GM13977 (cell line): Measurements from ENCODE around the gene DPF3.
"Not testable (repeated sequence)": the region's sequence is repeated elsewhere in the genome, so short reads cannot be mapped to it uniquely, and the experiment has no call there.

ENCODE experiments used
- DNase-seq: peaks from one replicate; pipeline ENCODE4 v3.0.0; 2012; ENCODE audit warnings: low spot score
- in situ Hi-C: fragments of 300-500 bp; cut with MboI; formaldehyde crosslinking; loops from one replicate; pipeline ENCODE4 v1.12.0; 2022; ENCODE audit warnings: low sequenced_read_pairs, low pct_unique_long_range_greater_than_20kb, mixed read lengths, inconsistent platforms; ENCODE audit not compliant: unreplicated experiment
- TF ChIP-seq, protein P1 (sequence below): IDR thresholded peaks from 2 replicates; pipeline ENCODE4 v1.5.1; 2012; ENCODE audit warnings: mild to moderate bottlenecking, control low read depth; ENCODE audit not compliant: insufficient read depth; ENCODE audit errors: extremely low read depth, missing control alignments

The DPF3 gene

DNA sequence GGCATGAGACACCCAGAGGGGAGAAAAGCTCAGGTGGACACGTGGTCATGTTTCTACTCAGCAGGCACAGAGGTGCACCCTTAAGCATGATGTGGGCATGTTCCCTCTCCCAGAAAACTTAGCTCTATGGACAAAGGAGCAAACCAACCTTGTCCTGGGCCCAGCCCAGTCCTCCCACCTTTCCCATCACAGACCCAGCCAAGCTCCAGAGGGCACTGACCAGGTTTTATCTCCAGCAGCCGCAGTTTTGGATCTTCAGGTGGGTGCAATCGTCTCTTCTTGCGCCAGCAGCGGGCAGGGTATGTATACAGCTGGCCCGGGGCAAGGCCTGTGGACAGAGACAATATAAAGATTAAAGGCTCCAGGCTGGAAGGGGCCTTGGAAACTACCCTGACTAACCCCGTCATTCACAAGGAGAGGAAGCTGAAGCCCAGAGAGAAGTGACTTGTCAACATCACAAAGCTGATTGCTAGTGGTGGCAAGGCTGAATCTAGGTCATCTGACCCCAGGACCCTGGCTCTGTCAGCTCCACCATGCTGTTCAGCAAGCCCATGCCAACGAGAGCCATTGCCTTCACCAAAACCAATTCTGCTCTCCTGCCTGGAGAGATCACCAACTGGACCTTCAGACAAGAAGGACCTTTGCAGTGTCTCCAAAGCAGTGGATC, 140.7 kb downstream of the DPF3 start:
- in situ Hi-C loops: no loop called here
- no peak for DNase-seq
- TF ChIP-seq, protein P1, sequence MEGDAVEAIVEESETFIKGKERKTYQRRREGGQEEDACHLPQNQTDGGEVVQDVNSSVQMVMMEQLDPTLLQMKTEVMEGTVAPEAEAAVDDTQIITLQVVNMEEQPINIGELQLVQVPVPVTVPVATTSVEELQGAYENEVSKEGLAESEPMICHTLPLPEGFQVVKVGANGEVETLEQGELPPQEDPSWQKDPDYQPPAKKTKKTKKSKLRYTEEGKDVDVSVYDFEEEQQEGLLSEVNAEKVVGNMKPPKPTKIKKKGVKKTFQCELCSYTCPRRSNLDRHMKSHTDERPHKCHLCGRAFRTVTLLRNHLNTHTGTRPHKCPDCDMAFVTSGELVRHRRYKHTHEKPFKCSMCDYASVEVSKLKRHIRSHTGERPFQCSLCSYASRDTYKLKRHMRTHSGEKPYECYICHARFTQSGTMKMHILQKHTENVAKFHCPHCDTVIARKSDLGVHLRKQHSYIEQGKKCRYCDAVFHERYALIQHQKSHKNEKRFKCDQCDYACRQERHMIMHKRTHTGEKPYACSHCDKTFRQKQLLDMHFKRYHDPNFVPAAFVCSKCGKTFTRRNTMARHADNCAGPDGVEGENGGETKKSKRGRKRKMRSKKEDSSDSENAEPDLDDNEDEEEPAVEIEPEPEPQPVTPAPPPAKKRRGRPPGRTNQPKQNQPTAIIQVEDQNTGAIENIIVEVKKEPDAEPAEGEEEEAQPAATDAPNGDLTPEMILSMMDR: no peak

GRCh38 chr14:72752034-72752412, 141.9 kb downstream of the DPF3 start:
- DNase-seq: no peak
- in situ Hi-C loops: no loop called here
- TF ChIP-seq, protein P1: no peak

- TF ChIP-seq, protein P1: no peak
- no peak for DNase-seq
- in situ Hi-C loops: no loop called here
Measured at GRCh38 chr14:72751276-72752033, 142.4 kb downstream of the DPF3 start.

GRCh38 chr14:72748921-72749320, 145.0 kb downstream of the DPF3 start:
- DNase-seq, in situ Hi-C loops: not testable (repeated sequence)

GRCh38 chr14:72747652-72748051, 146.2 kb downstream of the DPF3 start:
- in situ Hi-C loops: no loop called here
- TF ChIP-seq, protein P1: no peak
- no peak for DNase-seq

DNA sequence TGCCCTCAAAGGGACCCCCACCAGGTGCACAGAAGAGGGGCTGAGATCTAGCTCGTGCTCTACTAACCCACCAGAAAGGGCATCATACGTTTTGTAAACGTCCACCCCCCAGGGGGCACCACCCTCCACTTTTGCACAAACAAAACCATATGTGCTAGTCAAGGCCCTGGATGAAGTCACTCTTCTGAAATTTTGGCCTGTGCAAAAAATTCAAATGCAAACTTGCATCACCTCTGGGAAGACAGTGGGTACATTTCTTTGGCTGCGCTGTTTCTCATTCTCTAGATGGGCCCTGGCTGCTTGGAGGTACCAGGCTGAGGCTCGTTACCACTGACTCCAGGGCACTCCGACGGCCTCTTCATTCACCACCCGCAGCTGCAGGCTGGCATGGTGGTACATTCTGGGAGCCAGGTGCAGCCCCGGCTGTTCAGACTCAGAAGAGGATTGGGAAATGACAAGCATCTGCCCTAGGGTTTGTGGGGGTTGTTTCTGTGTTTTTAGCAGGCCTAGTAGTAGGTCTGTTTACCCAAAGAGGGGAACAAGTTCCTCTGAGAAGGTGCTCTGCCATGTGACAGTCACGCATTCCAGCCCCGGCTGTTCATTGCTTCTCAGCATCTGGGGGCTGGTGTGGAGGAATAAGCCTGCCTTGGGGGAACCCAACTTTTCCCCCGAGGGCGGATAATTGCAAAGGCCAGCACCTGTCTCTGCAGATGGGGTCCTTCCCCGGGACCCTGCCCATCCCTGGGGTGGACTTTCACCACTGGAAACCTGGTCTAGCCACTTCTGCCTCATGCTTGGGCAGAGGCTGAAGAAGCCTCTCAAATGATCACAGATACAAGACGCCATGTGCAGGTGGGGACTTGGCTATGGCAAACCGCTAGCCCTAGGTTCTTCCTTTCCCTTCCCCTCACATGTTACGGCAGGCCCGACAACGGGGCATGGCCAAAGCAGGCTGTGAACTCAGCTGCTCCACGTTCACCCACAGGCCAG, 147.6 kb downstream of the DPF3 start:
- TF ChIP-seq, protein P1: no peak
- no peak for DNase-seq
- in situ Hi-C loops: no loop called here
